PC-9 (cell line): Measurements from ENCODE around the gene ARPC1B. TPM values are rescaled to one million over a fixed set of nuclear protein-coding genes. Genes with fewer than 3 reads are reported as not detected.

Source experiments
- BruUV-seq: library from RNA; stranded (reverse); fragments of 400-500 nt; replicated peaks from 2 replicates; lab custom pipeline; 2021; lab: Mats Ljungman, UMichigan
- CTCF ChIA-PET: fragments of 300-600 bp; sonication (Branson Sonifier 250); formaldehyde crosslinking; loops from one replicate; lab custom pipeline; 2022; ENCODE audit warnings: antibody characterized with exemption; lab: Charles Lee
- POLR2A ChIA-PET: fragments of 300-600 bp; sonication (Branson Sonifier 250); formaldehyde crosslinking; loops from one replicate; lab custom pipeline; 2022; ENCODE audit warnings: antibody characterized with exemption; ENCODE audit not compliant: unreplicated experiment; lab: Charles Lee
- DNase-seq, 2 experiments: peaks; one replicate each; pipeline versions ENCODE4 v3.0.0 to v3.0.0-alpha.2; 2015 to 2022; ENCODE audit warnings: mixed read lengths in 1 of 2
- H2AFZ ChIP-seq: fragments of 200-600 bp; sonication (generic); 2 replicates; pipeline ENCODE4 v1.8.1; 2017; ENCODE audit warnings: antibody characterized with exemption
- H3F3A ChIP-seq: fragments of 200-600 bp; sonication (generic); 2 replicates; pipeline ENCODE4 v1.8.1; 2017; ENCODE audit warnings: antibody characterized with exemption, mild to moderate bottlenecking, low read depth; ENCODE audit not compliant: insufficient read depth
- H3K27ac ChIP-seq: fragments of 200-600 bp; sonication (generic); 2 replicates; pipeline ENCODE4 v1.6.1; 2016; ENCODE audit warnings: mixed run types
- H3K27me3 ChIP-seq: fragments of 200-600 bp; sonication (generic); 2 replicates; pipeline ENCODE4 v1.6.1; 2016; ENCODE audit warnings: low read depth, mixed run types; ENCODE audit not compliant: insufficient read depth
- H3K36me3 ChIP-seq: fragments of 200-600 bp; sonication (generic); 2 replicates; pipeline ENCODE4 v1.6.1; 2016; ENCODE audit warnings: low read depth, mixed run types
- H3K4me1 ChIP-seq: fragments of 200-600 bp; sonication (generic); replicated peaks from 2 replicates; pipeline ENCODE4 v1.6.1; 2016; ENCODE audit warnings: mixed run types; ENCODE audit not compliant: insufficient read depth
- H3K4me2 ChIP-seq: fragments of 200-600 bp; sonication (generic); 2 replicates; pipeline ENCODE4 v1.6.1; 2017; ENCODE audit warnings: mixed run types
- H3K4me3 ChIP-seq: fragments of 200-600 bp; sonication (generic); 2 replicates; pipeline ENCODE4 v1.6.1; 2016; ENCODE audit warnings: mixed run types
- H3K79me2 ChIP-seq: fragments of 200-600 bp; sonication (generic); 2 replicates; pipeline ENCODE4 v1.6.1; 2017; ENCODE audit warnings: low read depth, mixed run types
- H3K9me2 ChIP-seq: fragments of 200-600 bp; sonication (generic); 2 replicates; pipeline ENCODE4 v1.8.1; 2017; ENCODE audit warnings: mild to moderate bottlenecking; ENCODE audit not compliant: insufficient read depth
- H3K9me3 ChIP-seq: fragments of 200-600 bp; sonication (generic); 2 replicates; pipeline ENCODE4 v1.8.1; 2016; ENCODE audit warnings: low read depth; ENCODE audit not compliant: insufficient read depth
- H4K20me1 ChIP-seq: fragments of 200-600 bp; sonication (generic); 2 replicates; pipeline ENCODE4 v1.8.1; 2017; ENCODE audit not compliant: insufficient read depth
- EZH2 ChIP-seq: fragments of 200-600 bp; sonication (generic); IDR thresholded peaks from 2 replicates; pipeline ENCODE4 v1.8.0; 2017; ENCODE audit warnings: antibody characterized with exemption, low read depth
- intact Hi-C: fragments of 100-400 bp; cut with micrococcal nuclease; formaldehyde crosslinking; loops from one replicate; pipeline ENCODE4 v1.10.0; 2022; ENCODE audit not compliant: unreplicated experiment
- total RNA-seq: library from RNA; stranded (reverse); gene quantifications from 2 replicates; pipeline ENCODE4 v1.2.3, GENCODE V29; 2021
- TF ChIP-seq, protein P1 (sequence below): fragments of 200-600 bp; sonication (generic); conservative IDR thresholded peaks from 2 replicates; pipeline ENCODE4 v1.6.1; 2017; ENCODE audit warnings: mixed run types, antibody characterized with exemption, mild to moderate bottlenecking, moderate library complexity

The ARPC1B gene
- total RNA-seq, 1 experiment from 2014 or later = 276 TPM

DNA sequence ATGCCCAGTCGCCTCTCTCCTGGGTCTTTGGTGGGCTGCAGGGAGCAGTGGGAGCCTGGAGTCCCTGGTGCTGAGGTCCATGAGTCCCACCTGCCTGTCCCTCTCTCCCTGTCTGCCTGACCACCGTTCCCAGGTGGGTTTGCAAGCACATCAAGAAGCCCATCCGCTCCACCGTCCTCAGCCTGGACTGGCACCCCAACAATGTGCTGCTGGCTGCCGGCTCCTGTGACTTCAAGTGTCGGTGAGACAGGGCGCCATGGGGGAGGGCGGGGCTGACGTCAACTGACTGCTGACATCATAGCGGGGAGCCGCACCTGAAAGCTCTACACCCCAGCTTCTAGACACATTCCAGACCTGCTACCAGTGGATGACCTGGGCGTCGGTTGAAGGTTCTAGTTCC lies 15.2 kb downstream of the ARPC1B start:
- Histone ChIP-seq H3K9me2 (no peaks in the 10 kb centered on the region), H3K27me3 (no peaks in the 10 kb centered on the region), H3K36me3 (no peaks in the 10 kb centered on the region; the same call in 1 of the 2 replicates), H3F3A (peaks cover 18% of the 10 kb centered on the region), H3K9me3 (no peaks in the 10 kb centered on the region), H3K4me2 (no peak overlapping the region), H2AFZ (no peak overlapping the region), H3K4me1 (no peaks in the 10 kb centered on the region), H4K20me1 (peaks cover under 1% of the 10 kb centered on the region; the same call in 1 of the 2 replicates), H3K79me2 (no peaks in the 10 kb centered on the region), H3K27ac (no peak overlapping the region), H3K4me3 (no peak overlapping the region)
- POLR2A ChIA-PET = no interaction called here
- CTCF ChIA-PET = no interaction called here
- DNase-seq = no peak
- intact Hi-C loops = no loop called here
- TF ChIP-seq EZH2 = no peak
- TF ChIP-seq, protein P1, sequence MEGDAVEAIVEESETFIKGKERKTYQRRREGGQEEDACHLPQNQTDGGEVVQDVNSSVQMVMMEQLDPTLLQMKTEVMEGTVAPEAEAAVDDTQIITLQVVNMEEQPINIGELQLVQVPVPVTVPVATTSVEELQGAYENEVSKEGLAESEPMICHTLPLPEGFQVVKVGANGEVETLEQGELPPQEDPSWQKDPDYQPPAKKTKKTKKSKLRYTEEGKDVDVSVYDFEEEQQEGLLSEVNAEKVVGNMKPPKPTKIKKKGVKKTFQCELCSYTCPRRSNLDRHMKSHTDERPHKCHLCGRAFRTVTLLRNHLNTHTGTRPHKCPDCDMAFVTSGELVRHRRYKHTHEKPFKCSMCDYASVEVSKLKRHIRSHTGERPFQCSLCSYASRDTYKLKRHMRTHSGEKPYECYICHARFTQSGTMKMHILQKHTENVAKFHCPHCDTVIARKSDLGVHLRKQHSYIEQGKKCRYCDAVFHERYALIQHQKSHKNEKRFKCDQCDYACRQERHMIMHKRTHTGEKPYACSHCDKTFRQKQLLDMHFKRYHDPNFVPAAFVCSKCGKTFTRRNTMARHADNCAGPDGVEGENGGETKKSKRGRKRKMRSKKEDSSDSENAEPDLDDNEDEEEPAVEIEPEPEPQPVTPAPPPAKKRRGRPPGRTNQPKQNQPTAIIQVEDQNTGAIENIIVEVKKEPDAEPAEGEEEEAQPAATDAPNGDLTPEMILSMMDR = no peak
- BruUV-seq = no TSS peak

DNA sequence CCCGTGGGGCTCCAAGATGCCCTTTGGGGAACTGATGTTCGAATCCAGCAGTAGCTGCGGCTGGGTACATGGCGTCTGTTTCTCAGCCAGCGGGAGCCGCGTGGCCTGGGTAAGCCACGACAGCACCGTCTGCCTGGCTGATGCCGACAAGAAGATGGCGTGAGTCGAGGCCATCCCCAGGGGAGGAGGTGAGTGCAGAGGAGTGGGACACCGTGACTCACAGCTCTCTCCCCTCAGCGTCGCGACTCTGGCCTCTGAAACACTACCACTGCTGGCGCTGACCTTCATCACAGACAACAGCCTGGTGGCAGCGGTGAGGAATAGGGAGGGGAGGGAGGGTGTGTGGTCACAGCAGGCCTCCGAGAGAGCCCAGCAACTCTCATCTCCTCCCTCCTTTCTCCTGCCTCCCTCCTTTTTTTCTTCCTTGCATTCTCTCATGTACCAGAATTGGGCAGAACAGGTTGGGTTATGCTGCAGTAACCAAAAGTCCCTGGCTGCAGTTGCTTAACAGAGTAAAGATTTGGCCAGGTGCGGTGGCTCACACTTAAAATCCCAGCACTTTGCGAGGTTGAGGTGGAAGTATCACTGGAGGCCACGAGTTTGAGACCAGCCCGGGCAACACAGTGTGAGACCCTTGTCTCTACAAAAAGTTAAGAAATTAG lies 16.5 kb downstream of the ARPC1B start:
- CTCF ChIA-PET = interaction anchor here (0.7 kb wide), 1 partner anchor 451 kb away, joined by 6 read pairs; no protein-coding TSS in a partner anchor
- Histone ChIP-seq H3K36me3 (peaks cover 9% of the 10 kb centered on the region; the same call in 1 of the 2 replicates), H4K20me1 (peaks cover 12% of the 10 kb centered on the region), H3K4me1 (no peaks in the 10 kb centered on the region), H3K4me2 (no peak overlapping the region), H3K4me3 (no peak overlapping the region), H3K27ac (no peak overlapping the region), H3K79me2 (no peaks in the 10 kb centered on the region), H3K27me3 (no peaks in the 10 kb centered on the region), H2AFZ (no peak overlapping the region), H3K9me3 (no peaks in the 10 kb centered on the region), H3F3A (peaks cover 29% of the 10 kb centered on the region), H3K9me2 (no peaks in the 10 kb centered on the region)
- intact Hi-C loops = no loop called here
- no TSS peak for BruUV-seq
- POLR2A ChIA-PET = no interaction called here
- DNase-seq = no peak
- no peak for TF ChIP-seq EZH2
- TF ChIP-seq, protein P1 = no peak

DNA sequence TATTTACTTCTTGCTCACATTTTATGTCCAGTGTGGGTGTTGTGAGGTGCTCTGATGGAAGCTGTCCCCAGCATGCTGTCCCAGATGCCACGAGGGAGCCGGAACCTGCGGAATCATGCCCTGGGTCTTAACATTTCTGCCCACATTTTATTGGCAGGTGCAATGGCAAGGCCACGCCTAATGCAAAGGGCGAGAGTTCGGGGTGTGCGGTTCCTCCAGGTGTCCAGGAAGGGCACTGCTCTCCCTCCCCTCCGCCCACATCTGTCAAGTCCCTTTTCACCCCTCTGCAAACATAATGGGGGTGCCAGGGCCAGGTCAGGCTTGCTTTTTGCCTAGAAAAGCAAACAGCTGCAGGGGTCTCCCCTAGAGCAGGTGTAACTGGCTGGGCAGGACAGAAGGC lies 17.5 kb downstream of the ARPC1B start:
- intact Hi-C loops = no loop called here

More for the DNA sequence above, 17.5 kb downstream of the ARPC1B start:
- Histone ChIP-seq H3K27me3 (no peaks in the 10 kb centered on the region), H4K20me1 (peaks cover 14% of the 10 kb centered on the region), H3K27ac (no peak overlapping the region), H3K36me3 (peaks cover 13% of the 10 kb centered on the region; the same call in 1 of the 2 replicates), H3K4me2 (no peak overlapping the region), H3K79me2 (no peaks in the 10 kb centered on the region), H3F3A (peaks cover 29% of the 10 kb centered on the region), H3K4me1 (no peaks in the 10 kb centered on the region), H2AFZ (no peak overlapping the region), H3K4me3 (no peak overlapping the region), H3K9me2 (no peaks in the 10 kb centered on the region), H3K9me3 (no peaks in the 10 kb centered on the region)
- ChIA-PET POLR2A (no interaction called here), CTCF (no interaction called here)
- no peak for DNase-seq
- BruUV-seq = no TSS peak
- TF ChIP-seq EZH2 = no peak
- TF ChIP-seq, protein P1 = no peak
